GM19239 (cell line): Measurements from ENCODE around the gene RNASEH2C.
"Not testable (repeated sequence)": the region's sequence is repeated elsewhere in the genome, so short reads cannot be mapped to it uniquely, and the experiment has no call there.

Experiments
- DNase-seq: peaks from one replicate; pipeline ENCODE4 v3.0.0; 2011; ENCODE audit warnings: low spot score; ENCODE audit not compliant: insufficient read length
- FAIRE-seq: peaks from 2 replicates; lab custom pipeline; 2011; peaks lifted over from hg19 to GRCh38; lab: Jason Lieb, UNC

Gene RNASEH2C

DNA sequence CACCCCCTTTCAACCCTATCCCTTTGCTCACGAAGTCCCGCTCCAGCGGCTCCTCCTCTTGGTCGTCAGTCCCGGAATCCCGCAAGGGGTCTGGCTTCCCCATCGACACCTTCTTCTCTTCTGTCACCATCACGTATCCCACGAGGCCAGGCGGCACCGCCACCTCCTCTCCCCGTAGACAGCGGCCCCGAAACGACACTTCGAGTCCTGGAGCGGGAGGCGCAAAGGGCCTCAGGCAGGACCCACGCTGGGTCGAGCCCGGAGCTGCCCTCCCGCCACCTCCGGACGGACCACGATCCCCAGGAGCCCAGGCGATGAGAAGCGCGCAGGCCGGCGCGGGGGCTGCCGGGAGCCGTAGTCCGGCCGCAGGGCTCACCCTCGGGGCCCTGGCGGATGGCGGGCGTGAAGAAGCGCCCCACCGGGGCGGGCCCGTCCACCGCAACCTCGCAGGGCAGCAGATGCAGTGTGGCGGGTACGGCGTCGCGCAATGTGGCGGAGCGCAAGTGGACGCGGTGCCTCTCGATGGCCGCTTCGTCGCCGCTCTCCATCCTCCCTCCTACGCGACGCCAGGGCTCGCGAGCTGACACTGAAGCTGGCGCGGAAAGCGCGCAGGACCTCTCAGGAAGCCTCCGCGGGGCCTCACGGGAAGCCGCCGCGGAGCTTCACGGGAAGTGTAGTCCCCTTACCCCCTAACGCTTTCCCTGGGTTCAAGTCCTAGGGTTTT is at the start of gene RNASEH2C:
TSS of gene RNASEH2C (minus strand) at position 588 of the 724 bp plus-strand sequence. CDS start at position 548, 40 bp downstream.
- DNase-seq, result peak; percentile 92

DNA sequence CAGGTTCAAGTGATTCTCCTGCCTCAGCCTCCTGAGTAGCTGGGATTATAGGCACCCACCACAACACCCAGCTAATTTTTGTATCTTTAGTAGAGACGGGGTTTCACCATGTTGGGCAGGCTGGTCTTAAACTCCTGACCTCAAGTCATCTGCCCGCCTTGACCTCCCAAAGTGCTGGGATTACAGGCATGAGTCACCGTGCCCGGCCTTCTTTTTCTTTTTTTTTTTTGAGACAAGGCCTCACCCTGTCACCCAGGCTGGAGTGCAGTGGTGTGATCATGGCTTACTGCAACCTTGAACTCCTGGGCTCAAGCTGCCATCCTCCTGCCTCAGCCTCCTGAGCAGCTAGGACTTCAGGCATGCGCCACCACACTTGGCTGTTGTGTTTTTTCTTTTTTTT is 47.2 kb upstream of the RNASEH2C start:
- not testable (repeated sequence) for FAIRE-seq, DNase-seq

More for the DNA sequence above, at the start of gene RNASEH2C:
- peak; percentile 95 for FAIRE-seq

DNA sequence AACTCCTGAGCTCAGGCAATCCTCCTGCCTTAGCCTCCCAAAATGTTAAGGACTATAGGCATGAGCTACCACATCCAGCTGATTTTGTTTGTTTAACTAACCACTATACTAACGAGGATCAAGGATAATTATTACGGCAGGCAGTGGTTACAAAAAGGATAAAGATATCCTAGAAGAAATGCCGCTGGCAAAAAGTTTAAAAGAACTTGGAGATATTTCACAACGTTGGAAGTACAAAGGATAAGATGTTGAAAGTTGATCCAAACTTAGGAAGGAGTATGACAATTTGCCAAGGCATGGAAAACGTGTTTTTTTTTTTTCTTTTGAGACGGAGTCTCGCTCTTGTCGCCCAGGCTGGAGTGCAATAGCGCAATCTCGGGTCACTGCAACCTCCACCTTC is 46.8 kb upstream of the RNASEH2C start:
- DNase-seq (no peak), FAIRE-seq (no peak)

DNA sequence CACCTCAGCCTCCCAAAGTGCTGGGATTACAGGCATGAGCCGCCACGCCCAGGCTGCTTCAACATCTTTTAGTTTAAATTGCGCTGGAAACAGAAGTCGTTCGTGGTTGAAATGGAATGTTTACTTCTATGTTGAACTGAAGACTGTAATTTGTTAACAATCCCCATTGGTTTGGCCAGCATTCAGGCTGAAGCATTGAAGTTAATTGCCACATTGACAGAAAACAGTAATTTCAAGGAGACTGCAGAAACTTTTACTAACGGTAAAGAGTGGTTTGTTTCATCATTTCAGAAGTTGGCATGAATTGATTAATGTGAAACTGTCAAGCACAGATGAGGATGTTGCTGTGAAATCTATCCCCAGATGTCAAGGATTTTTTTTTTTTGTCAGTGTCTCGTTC is 45.9 kb upstream of the RNASEH2C start:
- FAIRE-seq (no peak), DNase-seq (no peak)

DNA sequence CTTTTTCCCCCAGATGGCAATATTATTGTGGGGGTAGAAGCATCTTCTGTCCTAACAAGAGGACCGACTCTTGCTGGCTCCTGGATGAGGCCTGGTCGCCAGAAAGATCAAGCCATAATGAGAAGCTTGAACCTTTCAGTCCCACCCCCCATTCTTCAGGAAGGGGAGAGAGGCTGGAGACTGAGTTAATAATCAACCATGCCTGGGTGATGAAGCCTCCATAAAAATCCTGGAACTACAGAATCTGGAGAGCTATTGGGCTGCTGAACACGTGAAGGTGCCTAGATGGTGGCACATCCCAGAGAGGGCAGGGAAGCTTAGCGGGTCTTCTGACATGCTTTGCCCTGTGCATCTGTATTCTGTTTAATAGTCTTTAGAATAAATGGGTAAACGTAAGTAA is 43.8 kb upstream of the RNASEH2C start:
- no peak for DNase-seq
- FAIRE-seq, result no peak

DNA sequence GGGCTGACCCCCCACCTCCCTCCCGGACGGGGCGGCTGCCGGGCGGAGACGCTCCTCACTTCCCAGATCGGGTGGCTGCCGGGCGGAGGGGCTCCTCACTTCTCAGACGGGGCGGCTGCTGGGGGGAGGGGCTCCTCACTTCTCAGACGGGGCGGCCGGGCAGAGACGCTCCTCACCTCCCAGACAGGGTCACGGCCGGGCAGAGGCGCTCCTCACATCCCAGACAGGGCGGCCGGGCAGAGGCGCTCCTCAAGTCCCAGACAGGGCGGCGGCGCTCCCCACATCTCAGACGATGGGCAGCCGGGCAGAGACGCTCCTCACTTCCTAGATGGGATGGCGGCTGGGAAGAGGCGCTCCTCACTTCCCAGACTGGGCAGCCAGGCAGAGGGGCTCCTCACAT is 42.2 kb upstream of the RNASEH2C start:
- not testable (repeated sequence) for FAIRE-seq

DNA sequence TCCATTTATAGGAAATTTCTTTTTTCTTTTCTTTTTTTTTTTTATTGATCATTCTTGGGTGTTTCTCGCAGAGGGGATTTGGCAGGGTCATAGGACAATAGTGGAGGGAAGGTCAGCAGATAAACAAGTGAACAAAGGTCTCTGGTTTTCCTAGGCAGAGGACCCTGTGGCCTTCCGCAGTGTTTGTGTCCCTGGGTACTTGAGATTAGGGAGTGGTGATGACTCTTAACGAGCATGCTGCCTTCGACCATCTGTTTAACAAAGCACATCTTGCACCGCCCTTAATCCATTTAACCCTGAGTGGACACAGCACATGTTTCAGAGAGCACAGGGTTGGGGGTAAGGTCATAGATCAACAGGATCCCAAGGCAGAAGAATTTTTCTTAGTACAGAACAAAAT is 41.6 kb upstream of the RNASEH2C start:
- not testable (repeated sequence) for DNase-seq, FAIRE-seq

More for the DNA sequence above, 42.2 kb upstream of the RNASEH2C start:
- not testable (repeated sequence) for DNase-seq

DNA sequence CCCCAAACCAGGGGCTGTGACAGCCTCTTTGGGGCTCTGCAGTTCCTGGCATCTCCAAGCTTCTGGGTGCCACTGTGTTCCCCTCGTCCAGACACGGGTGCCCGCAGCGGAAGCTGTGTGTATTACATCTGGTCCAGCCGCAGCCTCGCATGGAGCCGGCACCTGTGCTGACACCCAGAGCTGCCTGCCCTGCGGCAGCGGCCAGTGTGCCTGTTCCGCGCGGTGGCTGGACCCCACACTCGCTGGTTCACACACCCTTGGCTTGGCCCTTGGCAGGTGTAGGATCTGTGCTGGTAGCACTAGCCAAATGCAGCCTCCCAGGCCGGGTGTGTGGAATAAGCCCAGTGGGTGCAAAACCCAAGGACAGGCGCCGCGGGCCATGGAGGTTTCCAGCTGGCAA is 24.5 kb upstream of the RNASEH2C start:
- DNase-seq (no peak), FAIRE-seq (no peak)

DNA sequence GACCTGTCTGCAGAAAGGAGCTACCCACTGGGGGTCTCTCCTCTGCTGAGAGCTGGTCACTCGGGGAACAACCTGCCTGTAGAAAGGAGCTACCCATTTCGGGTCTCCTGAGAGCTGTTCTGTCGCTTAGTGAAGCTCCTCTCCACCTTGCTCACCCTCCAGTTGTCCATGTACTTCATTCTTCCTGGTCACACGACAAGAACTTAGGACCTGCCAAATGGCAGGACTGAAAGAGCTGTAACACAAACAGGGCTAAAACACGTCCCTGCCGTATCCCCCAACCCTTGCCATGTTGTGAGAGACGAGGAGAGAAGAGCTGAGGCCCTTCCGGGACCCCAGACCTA is 24.1 kb upstream of the RNASEH2C start:
- no peak for DNase-seq
- FAIRE-seq, result no peak

DNA sequence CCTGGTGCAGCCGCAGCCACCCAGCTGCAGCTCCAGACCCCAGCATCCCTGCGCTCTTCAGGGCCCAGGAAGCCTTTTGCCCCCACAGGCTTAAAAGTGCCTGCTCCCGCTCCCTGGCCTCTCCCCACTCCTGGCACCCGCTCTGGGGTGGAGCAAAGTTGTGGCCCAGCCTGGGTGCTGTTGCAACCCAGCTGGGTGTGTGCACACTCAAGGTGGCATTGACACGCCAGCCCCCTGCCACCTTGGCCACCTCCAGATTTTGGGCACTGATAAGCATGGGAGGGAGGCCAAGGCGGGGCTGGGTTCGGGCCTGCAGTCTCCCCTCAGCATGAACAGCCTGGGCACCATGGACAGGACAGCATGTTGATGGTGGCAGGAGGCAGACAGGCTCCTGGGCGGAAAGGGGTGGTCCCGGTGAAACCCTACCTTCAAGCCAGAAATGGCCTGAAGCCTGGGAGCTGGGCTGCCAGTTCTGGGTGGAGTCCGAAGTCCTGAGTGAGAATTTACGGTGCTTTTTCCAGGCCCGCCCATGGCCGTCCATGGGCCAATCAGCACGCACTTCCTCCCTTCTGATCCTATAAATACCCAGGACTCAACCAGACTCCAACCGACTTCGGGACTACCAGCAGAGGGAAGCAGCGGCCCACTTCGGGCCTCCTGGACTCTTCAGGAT is 23.6 kb upstream of the RNASEH2C start:
- FAIRE-seq (no peak), DNase-seq (no peak)

DNA sequence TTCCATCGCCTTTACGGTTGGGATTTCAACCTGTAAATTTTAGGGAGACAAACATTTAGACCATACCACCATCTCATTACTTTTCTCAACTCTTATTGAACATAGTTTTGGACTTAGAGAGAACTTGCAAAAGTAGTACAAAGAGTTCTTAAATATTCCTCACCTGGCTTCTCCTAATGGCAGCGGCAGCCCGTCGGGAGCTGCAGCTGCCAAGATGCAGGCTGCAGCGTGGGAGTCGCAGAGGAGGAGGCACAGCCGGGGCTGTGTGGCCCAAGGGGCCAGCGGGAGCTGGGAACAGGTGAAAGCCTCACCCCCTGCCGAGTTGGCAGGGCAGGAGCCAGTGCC is 23.1 kb upstream of the RNASEH2C start:
- DNase-seq (no peak), FAIRE-seq (no peak)

DNA sequence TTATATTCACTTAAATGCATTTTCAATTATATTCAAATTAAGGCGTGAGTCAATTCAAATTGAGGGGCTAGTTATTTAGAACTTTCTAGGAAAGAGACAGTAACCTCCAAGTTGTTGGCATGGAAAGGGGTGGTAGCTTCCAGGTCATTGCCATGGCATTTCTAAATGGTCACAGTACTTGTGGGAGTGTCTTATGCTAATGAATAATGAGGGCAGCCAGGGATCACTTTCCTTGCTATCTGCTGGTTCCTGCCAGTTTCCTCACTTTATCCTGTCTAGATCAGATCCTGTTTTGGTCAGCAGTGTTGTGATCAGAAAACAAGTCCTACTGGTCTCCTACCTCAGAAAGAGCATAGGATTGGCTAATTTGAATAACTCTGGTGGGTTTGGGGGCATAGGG is 21.8 kb upstream of the RNASEH2C start:
- DNase-seq, result no peak
- FAIRE-seq, result no peak

DNA sequence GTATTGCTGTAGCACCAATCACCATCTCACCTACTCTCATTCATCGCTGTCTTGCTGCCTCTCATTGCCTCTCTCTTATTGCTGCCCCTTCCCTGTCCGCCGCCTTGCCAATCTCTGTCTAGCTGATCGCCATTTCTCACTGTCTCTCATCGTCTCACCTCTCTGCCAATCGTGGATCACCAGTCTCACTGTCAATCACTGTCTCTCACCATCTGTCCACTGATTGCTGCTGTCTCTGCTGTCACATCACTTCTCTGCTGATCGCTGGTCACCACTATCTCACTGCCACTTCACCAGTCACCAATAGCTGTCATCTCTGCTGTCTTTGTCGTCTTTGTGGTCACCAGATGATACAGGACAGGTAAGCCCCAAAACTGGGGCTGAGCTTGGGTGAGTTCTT is 20.6 kb upstream of the RNASEH2C start:
- no peak for FAIRE-seq

DNA sequence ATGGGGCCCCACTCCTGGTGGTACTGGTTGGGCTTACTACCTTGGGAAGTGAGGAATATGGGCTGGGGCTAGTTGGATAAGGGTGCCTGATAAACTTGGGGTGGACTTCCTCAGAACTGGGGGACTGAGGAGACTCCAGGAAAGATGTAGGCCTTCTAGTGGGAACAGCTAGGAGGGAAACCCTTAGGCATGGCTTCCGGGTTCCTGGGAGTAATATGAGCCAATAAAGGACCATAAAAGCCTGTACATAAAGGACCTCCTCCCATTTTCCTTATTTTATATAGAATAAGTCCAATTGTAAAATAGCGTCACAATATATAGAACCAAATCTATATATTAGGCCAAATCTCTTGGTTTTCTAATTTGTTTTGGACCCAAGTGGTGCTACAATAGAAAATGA is 18.4 kb upstream of the RNASEH2C start:
- FAIRE-seq (no peak), DNase-seq (no peak)

More for the DNA sequence above, 20.6 kb upstream of the RNASEH2C start:
- DNase-seq, result no peak

DNA sequence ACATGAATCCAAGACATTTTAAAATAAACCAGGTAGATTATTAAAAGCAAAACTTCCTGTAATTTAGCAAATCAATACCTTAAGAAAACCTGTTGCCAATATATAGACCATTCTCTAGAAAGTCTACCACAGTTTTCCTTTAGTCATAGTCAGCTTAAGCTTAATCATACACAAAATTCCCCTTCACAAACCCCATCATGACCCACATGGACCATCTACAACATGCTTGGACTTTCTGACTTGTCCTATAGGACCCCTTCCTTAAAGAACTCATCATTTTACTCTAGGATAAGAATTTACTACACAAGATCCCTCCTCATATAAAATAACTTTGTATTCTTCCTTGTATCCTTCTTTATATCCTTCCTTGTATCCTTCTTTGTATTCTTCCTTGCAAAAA is 16.2 kb upstream of the RNASEH2C start:
- DNase-seq (no peak), FAIRE-seq (no peak)

DNA sequence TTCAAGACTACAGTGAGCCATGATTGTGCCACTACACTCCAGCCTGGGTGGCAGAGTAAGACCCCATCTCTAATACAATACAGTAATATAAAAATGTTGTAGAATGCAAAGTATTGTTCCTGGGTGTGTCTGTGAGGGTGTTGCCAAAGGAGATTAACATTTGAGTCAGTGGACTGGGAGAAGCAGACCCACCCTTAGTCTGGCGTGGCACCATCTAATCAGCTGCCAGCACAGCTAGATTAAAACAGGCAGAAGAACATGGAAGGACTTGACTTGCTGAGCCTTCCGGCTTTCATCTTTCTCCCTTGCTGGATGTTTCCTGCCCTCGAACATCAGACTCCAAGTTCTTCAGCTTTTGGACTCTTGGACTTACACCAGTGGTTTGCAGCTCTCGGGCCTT is 14.5 kb upstream of the RNASEH2C start:
- FAIRE-seq, DNase-seq: not testable (repeated sequence)

DNA sequence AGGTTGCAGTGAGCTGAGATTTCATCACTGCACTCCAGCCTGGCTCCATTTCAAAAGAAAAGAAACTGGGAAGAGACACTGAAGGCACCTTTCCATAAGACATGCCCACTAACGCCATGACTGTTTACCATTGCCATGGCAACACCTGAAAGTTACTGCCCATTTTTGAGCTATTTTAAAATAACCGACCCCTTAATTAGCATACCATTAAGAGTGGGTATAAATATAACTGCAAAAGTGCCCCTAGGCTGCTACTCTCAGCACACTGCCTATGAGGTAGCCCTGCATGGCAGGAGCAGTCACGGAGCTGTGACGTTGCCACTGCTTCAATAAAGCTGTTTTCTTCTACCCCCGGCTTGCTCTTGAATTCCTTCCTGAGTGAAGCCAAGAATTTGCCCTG is 9.9 kb upstream of the RNASEH2C start:
- FAIRE-seq (no peak), DNase-seq (no peak)

DNA sequence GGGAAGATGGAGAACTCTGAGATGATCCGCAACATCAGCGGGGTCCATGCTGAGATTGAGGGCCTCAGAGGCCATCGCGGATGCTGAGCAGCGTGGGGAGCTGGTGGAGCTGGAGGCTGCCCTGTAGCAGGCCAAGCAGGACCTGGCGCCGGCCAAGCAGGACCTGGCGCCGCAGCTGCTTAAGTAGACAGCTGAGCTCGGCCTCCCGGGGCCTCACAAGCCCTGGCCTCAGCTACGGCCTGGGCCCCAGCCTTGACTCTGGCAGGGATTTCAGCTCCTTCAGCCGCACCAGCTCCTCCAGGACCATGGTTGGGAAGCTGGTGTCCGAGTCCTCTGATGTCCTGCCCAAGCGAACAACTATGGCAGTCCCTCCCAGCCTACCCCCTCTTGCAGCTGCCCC is 7.3 kb upstream of the RNASEH2C start:
- no peak for FAIRE-seq
- no peak for DNase-seq

DNA sequence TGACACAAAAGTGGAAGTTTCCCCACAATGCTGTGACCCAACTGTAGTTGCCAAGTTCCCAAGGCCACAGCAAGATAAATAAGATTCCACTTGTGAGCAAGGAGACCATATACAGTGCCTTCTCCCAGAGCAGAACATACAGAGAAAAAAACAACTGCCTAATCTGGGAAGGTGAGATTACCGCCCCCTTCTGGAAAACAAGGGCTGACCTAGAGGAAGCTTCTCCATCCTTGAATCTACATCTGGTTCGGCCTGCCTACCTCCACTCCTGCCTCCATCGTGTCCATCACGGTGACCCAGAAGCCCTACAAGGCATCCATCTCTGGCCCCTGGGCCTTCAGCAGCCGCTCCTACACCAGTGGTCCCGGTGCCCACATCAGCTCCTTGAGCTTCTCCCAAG is 6.1 kb upstream of the RNASEH2C start:
- DNase-seq, result no peak
- no peak for FAIRE-seq

DNA sequence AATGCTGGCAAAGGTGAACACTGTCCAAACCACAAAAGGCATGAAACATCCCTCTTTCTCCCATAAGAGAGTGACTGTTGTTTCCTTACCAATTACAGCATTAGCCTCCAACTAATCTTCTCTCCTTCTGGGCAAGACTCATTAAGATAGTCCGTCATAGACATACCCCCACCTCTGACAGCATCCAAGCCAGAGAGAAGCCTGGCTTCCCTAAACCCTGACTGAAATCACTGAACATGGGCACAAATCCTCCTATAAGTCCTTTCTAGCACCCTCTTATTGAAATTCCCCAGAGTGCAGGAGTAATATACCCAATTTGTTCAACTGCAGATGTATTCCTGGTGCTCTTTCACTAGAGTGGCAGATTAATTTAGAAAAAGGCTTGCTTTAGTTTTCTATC is 1.7 kb upstream of the RNASEH2C start:
- FAIRE-seq, result no peak
- no peak for DNase-seq

DNA sequence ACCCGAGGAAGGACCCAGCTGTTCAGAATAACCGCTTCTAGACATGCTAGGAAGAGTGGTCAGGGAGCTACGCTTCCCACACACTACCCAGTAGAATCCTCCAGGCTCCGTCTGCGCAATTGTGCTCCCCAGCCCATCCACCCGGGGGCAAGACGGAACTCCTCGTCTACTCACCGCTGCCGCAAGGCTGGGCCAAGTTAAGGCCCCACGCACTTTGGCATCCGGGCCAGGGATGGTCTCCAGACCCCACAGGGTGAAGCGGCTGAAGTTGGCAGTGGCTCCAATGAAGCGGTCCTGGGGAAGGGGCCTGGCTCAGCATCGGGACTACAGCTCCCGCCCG is 757 bp downstream of the RNASEH2C start:
- DNase-seq, result no peak
- FAIRE-seq, result no peak

DNA sequence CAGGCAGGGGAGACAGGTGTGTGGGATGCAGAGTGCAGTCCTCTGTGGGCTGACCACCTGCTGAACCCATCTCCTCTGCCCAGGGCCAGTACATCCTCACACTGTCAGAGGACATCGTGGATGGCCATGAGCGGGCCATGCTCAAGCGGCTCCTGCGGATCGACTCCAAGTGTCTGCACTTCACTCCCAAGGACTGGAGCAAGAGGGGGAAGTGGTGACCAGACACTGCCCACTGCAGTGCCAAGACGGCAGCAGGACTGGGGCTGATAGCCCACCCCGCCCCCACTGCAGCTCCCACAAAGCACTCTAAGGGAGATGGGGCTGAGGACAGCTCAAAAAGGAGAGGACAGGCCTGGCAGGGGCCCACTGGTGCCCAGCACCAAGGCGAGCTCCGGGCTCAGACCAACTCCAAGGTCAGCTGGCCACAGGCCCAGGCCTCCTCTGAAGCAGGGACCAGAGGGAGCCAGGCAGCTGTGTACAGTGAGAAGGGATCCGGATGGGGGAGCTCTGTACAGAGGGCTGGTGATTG is 1.6 kb downstream of the RNASEH2C start:
- FAIRE-seq (no peak), DNase-seq (no peak)
